Lung (tissue), 12 donors: ENCODE measurements around the gene DENND1B. TPM values are rescaled to one million over a fixed set of nuclear protein-coding genes. Genes with fewer than 3 reads are reported as not detected.

Experiments
- ATAC-seq: fragments of 200-7000 bp; cut with Tn5 transposase; one replicate; pipeline ENCODE4 v1.9.1; 2020; ENCODE audit warnings: moderate number of reproducible peaks; ENCODE audit not compliant: insufficient read depth, low FRiP score
- DNase-seq, 3 donors: peaks; one replicate each; pipeline ENCODE4 v3.0.0-alpha.2; 2013 to 2017
- H3K27ac ChIP-seq, 2 donors: one replicate each; pipeline ENCODE4 v1.5.1; 2013; ENCODE audit warnings: mild to moderate bottlenecking in 2 of 2, moderate library complexity in 2 of 2, control low read depth in 1 of 2, inconsistent platforms in 1 of 2, low read depth in 1 of 2, low read length in 1 of 2
- H3K27me3 ChIP-seq, 3 donors: one replicate each; pipeline ENCODE4 v1.5.1; 2013; ENCODE audit warnings: low read length in 2 of 3; ENCODE audit not compliant: control insufficient read depth in 3 of 3, insufficient read depth in 3 of 3
- H3K36me3 ChIP-seq, 4 donors: one replicate each; pipeline ENCODE4 v1.5.1; 2013; ENCODE audit warnings: low read length in 4 of 4, mild to moderate bottlenecking in 1 of 4, moderate library complexity in 1 of 4; ENCODE audit not compliant: control insufficient read depth in 4 of 4, insufficient read depth in 4 of 4
- H3K4me1 ChIP-seq, 5 donors: one replicate each; pipeline ENCODE4 v1.5.1; 2013; ENCODE audit warnings: low read length in 5 of 5, mild to moderate bottlenecking in 2 of 5, moderate library complexity in 1 of 5; ENCODE audit not compliant: control insufficient read depth in 5 of 5, insufficient read depth in 5 of 5
- H3K4me3 ChIP-seq: one replicate; pipeline ENCODE4 v1.5.1; 2013; ENCODE audit warnings: mild to moderate bottlenecking, control low read depth, moderate library complexity
- H3K9ac ChIP-seq, 2 donors: one replicate each; pipeline ENCODE4 v1.5.1; 2013; ENCODE audit warnings: low read length in 2 of 2, control low read depth in 1 of 2; ENCODE audit not compliant: insufficient read depth in 1 of 2
- H3K9me3 ChIP-seq, 4 donors: one replicate each; pipeline ENCODE4 v1.5.1; 2013; ENCODE audit warnings: low read length in 3 of 4, mild to moderate bottlenecking in 1 of 4, moderate library complexity in 1 of 4; ENCODE audit not compliant: control insufficient read depth in 4 of 4, insufficient read depth in 3 of 4
- CTCF ChIP-seq: IDR thresholded peaks from 2 replicates; pipeline ENCODE4 v1.5.1; 2012; ENCODE audit warnings: mild to moderate bottlenecking; ENCODE audit errors: control extremely low read depth, extremely low read depth
- WGBS, 2 donors: extraction: QIAGEN DNeasy Blood & Tissue Kit; methylation state at CpG; one replicate each; pipeline ENCODE4 v1.1.7; 2013; 5-methylcytosine and 5-hydroxymethylcytosine counted together
- polyA plus RNA-seq, 2 donors: library from polyadenylated mRNA; stranded (reverse); fragments of 200-250 nt; gene quantifications; one replicate each; pipeline ENCODE4 v1.2.1, GENCODE V29; 2013
- total RNA-seq, 2 donors: library from RNA; depleted of rRNA in 1 of 2; stranded (reverse); fragments of >200 nt in 1 of 2; gene quantifications; one replicate each; pipeline ENCODE4 v1.2.1, GENCODE V29; 2014 to 2021
- donor health status: control.
- donor health status: control.
- donor health status: Bipolar disorder and iron deficiency.
- donor health status: healthy.
- donor health status: DM: yes; HTN: yes; CAD: no.

DENND1B gene
- total and polyA plus RNA-seq, 4 donors = 2.7 to 41.0 (median 10.1) TPM

- Histone ChIP-seq H3K4me3 (no peak overlapping the region), H3K9me3 (peaks cover 0 to 21% (median 15%) of the 10 kb centered on the region in 4 donors), H3K9ac (no peak overlapping the region), H3K4me1 (no peaks in the 10 kb centered on the region), H3K27ac (no peak overlapping the region), H3K36me3 (no peaks in the 10 kb centered on the region), H3K27me3 (no peaks in the 10 kb centered on the region)
- ATAC-seq = no peak
- no peak for DNase-seq
- no peak for TF ChIP-seq CTCF
Measured at GRCh38 chr1:197797010-197797409, 21.7 kb upstream of the DENND1B start.

- WGBS, 2 donors = 90 to 95% methylated on average over 3 of the region's 3 CpGs
- DNase-seq (no peak), ATAC-seq (no peak)
- Histone ChIP-seq H3K36me3 (no peaks in the 10 kb centered on the region), H3K9me3 (peaks cover 0 to 5% (median 2%) of the 10 kb centered on the region in 4 donors), H3K27me3 (no peaks in the 10 kb centered on the region), H3K4me3 (no peak overlapping the region), H3K4me1 (no peaks in the 10 kb centered on the region), H3K9ac (no peak overlapping the region), H3K27ac (no peak overlapping the region)
- TF ChIP-seq CTCF = no peak
Measured at GRCh38 chr1:197788741-197789739, 13.8 kb upstream of the DENND1B start.

- WGBS, 2 donors = 91 to 92% methylated on average over 7 of the region's 7 CpGs
- DNase-seq (no peak), ATAC-seq (no peak)
- no peak for TF ChIP-seq CTCF
- H3K27me3 ChIP-seq = no peaks in the 10 kb centered on the region
- no peak overlapping the region for H3K4me3 ChIP-seq
- no peaks in the 10 kb centered on the region for H3K36me3 ChIP-seq
- H3K27ac ChIP-seq = no peak overlapping the region
- peaks cover 0 to 5% (median 2%) of the 10 kb centered on the region in 4 donors for H3K9me3 ChIP-seq
- H3K4me1 ChIP-seq = no peaks in the 10 kb centered on the region
- no peak overlapping the region for H3K9ac ChIP-seq
Measured at GRCh38 chr1:197787623-197788536, 12.6 kb upstream of the DENND1B start.
